HG03354 (cell line): ENCODE data around the gene ZBTB20.

Experiments used
- ATAC-seq: cut with Tn5 transposase; IDR thresholded peaks from one replicate; pipeline ENCODE4 v1.9.1; 2021; ENCODE audit warnings: mild to moderate bottlenecking; ENCODE audit not compliant: unreplicated experiment, poor library complexity, severe bottlenecking

ZBTB20 gene

GRCh38 chr3:114314282-114314681 is 832.8 kb downstream of the ZBTB20 start:
- ATAC-seq: no peak

DNA sequence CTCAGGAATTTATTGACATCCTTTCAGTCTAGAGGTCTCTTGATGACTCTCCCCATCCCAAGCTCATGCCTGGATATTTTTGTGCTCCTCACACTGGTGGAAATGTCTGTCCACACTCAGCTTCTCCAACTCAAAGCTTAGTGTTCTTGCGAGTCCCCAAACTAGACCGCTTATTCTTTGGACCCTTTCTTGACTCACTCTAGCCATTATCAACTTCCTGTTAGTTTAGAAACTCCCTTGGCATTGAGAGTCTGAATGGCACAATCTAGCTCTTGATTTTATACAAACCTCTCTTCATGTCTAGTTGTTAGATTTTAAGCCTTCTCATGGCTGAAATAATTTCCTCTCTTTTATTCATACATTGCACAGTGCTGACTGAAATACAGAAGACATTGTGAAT is 833.7 kb downstream of the ZBTB20 start:
- ATAC-seq: no peak

DNA sequence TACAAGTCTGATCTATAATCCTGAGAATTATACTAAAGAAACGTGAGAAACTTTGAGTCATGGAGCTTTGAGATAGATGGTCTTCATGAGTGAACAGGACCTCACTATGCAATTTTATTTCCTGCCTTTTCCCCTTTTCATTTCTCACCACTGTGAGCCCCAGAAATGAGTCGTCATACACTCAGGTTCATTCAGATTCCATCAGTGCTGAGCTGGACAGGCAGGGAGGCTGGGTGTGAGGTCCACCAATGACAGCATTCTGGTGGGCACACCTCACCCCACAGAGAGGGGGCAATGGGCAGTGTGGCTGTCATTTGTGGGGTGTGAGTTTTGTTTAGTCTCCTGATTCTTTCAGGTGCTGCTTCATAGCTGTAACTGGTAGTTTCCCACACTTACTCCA is 836.4 kb downstream of the ZBTB20 start:
- ATAC-seq: no peak

DNA sequence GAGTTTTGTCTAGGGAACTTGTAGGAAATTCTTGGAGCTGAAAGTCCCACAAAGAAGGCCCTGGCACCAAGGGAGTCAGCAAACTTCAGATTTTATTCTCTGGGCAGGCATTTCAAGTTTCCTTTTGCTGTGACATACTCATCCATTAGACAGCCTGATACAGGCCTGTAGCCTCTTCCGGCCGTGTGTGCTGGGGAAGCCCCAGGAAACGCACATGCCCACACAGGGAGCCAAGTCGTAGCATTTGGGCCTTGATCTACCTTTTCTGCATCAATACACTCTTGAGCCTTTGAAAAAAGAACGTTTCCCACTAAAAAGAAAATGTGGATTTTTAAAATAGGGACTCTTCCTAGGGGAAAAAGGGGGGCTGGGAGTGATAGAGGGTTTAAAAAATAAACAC is 838.3 kb downstream of the ZBTB20 start:
- ATAC-seq: peak; percentile 86

GRCh38 chr3:114308377-114308776 is 838.7 kb downstream of the ZBTB20 start:
- ATAC-seq: peak; percentile 13

- ATAC-seq: no peak
Measured at GRCh38 chr3:114307832-114308231, 839.3 kb downstream of the ZBTB20 start.

DNA sequence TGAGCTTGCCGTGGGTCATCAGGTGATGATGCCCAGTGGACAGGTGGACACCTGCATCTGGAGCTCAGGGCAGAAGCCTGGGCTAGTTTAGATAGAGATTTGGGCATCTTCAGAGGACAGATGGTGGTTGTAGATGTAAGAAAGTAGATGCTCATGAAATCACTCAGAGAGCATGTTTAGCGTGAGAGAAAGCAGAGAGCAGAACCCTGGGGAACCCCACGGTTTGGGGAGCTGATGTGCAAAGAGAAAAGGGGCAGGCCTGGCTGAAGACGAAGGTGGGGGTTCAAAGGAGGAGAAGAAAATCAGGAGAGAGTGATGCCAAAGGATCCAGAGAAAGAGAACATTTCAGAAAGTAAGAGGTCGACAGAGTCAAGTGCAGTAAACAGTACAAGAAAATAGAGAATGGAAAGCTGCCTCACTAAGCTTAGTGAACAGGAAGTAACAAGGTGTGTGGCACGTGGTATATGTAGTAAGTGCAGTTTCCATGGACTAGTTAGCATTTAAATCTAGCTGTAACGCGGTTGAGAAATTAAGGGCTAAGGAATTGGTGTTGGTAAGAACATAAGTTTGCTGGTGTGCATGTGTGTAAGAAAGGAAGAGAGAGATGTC is 839.8 kb downstream of the ZBTB20 start:
- peak; percentile 61 for ATAC-seq

- ATAC-seq: no peak
Measured at GRCh38 chr3:114299941-114300624, 847.0 kb downstream of the ZBTB20 start.

GRCh38 chr3:114299421-114299820 is 847.7 kb downstream of the ZBTB20 start:
- peak; percentile 76 for ATAC-seq

- ATAC-seq: no peak
Measured at GRCh38 chr3:114295946-114296345, 851.1 kb downstream of the ZBTB20 start.

DNA sequence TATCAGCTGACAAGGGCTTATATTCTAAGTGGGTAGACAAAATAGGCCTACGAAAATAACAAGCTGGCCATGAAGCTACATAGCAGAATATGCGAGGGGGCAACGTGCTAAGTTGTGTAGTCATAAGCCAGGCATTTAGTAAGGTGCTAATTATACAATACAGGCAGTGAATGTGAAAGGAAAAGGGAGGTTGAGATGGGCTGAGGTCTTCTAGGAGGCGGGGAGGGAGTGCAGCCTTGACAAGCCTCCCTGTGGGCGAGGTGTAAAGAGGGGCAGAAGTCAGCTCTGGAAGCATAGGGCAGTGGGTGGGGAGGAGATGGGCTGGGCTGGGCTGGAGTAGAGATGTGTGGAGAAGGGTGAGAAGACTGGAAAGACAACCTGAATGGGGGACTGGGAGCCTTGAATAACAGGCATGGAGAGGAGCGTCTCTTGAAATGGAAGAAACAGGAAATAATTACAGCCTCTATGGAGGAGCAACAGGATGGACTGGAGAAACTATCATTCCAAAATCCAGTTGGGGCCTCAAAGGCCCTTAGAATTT is 852.1 kb downstream of the ZBTB20 start:
- no peak for ATAC-seq

DNA sequence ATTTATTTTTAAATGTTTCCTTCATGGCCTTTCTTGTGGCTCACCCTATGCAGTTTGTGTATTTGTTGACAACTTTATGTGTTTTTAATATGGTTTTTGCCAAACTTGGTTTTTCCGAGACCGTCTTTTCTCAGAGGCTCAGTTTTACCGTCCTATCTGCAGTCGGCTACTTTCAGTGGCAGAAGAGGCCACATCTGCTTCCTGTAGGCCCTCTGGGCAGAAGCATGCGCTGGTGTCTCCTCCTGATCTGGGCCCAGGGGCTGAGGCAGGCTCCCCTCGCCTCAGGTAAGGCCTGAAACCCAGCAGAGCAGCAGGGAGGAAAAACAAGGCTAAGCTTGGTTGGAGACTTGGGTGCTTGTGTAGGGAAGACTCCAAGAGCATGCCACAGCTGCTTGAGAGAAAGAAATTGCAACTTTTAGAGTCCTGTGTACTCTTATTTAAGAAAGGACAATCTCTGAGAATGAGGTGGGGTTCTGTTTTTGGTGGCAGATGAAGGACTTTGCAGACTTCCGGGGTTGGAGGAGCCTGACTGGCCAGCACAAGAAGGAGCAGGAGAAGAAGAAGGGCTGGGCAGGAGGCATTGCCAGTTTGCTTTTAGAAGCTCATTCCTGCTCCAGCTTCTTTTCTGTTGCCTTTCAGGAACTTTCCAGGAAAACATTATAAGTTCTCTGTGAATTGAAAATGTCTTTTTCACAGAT is 853.1 kb downstream of the ZBTB20 start, which contains the start of gene TIGIT:
Gene TIGIT (plus strand): TSS at position 191 of the 698 bp plus-strand sequence. CDS start 34 bp downstream, at position 225.
- no peak for ATAC-seq

GRCh38 chr3:114290911-114291901 is 855.9 kb downstream of the ZBTB20 start:
- peak; percentile 90 for ATAC-seq

DNA sequence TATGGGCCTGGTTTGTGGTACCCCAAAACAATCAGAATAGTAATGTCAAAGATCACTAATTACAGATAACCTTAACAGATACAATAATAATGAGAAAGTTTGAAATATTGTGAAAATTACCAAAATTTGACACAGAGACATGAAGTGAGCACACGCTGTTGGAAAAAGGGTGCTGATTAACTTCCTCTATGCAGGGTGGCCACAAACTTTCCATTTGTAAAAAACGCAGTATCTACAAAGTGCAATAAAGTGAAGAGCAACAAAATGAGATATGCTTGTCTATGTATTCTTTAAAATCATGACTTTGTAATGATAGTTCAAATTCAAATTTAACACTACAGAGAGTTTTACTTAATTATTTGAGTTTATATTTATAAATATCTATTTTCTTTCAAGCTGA is 860.8 kb downstream of the ZBTB20 start:
- ATAC-seq: no peak

GRCh38 chr3:114285648-114286230 is 861.3 kb downstream of the ZBTB20 start:
- no peak for ATAC-seq

GRCh38 chr3:114284644-114285043 is 862.4 kb downstream of the ZBTB20 start:
- ATAC-seq: no peak
